Stomach (tissue), 4 donors: Measurements from ENCODE around the gene SKI.

ENCODE experiments used
- POLR2A ChIP-seq, 4 donors: fragments of 450-650 bp; IDR thresholded peaks; one replicate each; pipeline ENCODE4 v1.6.1; 2016; ENCODE audit warnings: antibody characterized with exemption in 4 of 4, control low read depth in 2 of 4, mild to moderate bottlenecking in 1 of 4, moderate library complexity in 1 of 4
- POLR2AphosphoS5 ChIP-seq, 3 donors: sonication (generic); formaldehyde crosslinking; IDR thresholded peaks; one replicate each; pipeline ENCODE4 v1.6.1; 2016; ENCODE audit warnings: antibody characterized with exemption in 3 of 3
- TF ChIP-seq, protein P1 (sequence below), 7 experiments: fragments of 450-650 bp in 4 of 7; fragments of 200-600 bp in 3 of 7; sonication (generic) in 3 of 7; IDR thresholded peaks; one replicate each; pipeline ENCODE4 v1.5.1; 2016 to 2019; ENCODE audit warnings: antibody characterized with exemption in 7 of 7, control low read depth in 2 of 7, mild to moderate bottlenecking in 1 of 7

DNA sequence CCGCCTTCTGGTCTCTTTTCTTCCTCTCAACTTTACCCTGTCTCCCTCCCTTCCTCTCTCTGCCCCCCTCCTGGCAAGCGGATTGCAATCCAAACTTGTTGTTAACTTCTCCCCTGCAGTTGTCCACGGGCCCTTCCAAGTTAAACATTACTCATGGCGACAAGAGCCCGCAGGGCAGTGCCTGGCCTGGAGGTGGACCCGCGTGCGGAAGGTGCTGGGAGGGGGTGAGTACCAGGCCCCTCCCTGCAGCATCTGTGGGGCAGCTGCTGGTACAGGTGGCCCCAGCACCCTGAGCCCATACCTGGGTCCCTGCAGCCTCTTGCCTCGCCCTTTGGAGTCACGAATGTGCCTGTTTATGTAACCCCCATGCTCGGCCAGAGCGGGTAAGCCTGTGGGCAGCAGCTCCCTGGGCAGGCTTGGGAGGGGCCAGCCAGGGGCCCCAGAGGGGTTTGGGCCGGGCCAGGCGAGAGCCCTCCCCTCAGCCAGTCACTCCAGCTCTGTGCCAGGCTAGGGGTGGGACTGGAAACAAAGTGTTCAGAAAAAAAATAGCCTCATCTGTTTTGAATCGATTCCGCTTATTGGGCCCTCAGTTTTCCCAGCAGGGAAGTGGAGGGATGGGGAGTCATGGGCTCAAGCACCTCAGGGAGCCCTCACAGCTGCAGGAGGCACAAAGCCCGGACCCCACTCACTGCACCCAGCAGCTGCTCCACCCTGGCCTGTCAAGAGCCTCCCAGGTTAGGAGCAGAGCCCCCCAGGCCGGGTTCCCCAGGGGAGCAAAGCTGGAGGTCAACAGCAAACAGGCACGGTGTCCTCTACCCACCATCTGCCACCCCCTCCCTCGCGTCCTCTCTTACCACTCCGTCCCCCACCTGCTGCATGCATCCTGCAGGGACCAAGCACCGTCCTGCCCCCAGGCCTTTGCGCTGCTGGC is 19.5 kb upstream of the SKI start:
- TF ChIP-seq, protein P1, sequence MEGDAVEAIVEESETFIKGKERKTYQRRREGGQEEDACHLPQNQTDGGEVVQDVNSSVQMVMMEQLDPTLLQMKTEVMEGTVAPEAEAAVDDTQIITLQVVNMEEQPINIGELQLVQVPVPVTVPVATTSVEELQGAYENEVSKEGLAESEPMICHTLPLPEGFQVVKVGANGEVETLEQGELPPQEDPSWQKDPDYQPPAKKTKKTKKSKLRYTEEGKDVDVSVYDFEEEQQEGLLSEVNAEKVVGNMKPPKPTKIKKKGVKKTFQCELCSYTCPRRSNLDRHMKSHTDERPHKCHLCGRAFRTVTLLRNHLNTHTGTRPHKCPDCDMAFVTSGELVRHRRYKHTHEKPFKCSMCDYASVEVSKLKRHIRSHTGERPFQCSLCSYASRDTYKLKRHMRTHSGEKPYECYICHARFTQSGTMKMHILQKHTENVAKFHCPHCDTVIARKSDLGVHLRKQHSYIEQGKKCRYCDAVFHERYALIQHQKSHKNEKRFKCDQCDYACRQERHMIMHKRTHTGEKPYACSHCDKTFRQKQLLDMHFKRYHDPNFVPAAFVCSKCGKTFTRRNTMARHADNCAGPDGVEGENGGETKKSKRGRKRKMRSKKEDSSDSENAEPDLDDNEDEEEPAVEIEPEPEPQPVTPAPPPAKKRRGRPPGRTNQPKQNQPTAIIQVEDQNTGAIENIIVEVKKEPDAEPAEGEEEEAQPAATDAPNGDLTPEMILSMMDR (IDR thresholded peaks at IDR 0.05), result no peak
- TF ChIP-seq POLR2AphosphoS5 (IDR thresholded peaks at IDR 0.05) (peak in 2 of 3 donors; percentile 3 to 52), POLR2A (IDR thresholded peaks at IDR 0.05) (no peak)
